ENCODE measurements around the gene BOK. TPM values are rescaled to one million over a fixed set of nuclear protein-coding genes. Genes with fewer than 3 reads are reported as not detected.
A peak's percentile ranks its signal among the peaks of the same experiment; 100 is the strongest.

The BOK gene
- total and polyA plus RNA-seq, 2 donors (not counting 3 experiments of a cell fraction or from before 2014, with no cell fraction given): 76.0 to 95.5 TPM

- dilution Hi-C loops (cut with MboI; ENCODE audit: extremely low pct_ligation_motif_present, low sequenced_read_pairs): no loop called here
- Histone ChIP-seq H2AFZ (ENCODE audit: low read depth, low read length) (no peak overlapping the region), H4K20me1 (replicated peaks; ENCODE audit: control insufficient read depth, extremely low read depth, insufficient read depth, low read length) (no peaks in the 10 kb centered on the region), H3K27me3 (ENCODE audit: control insufficient read depth in 2 of 2, insufficient read depth in 2 of 2, low read length in 2 of 2) (no peaks in the 10 kb centered on the region), H3K79me2 (ENCODE audit: control insufficient read depth, insufficient read depth, low read length) (peaks cover 47% of the 10 kb centered on the region), H3K4me3 (replicated peaks in 1 of 3; ENCODE audit: insufficient read depth in 1 of 3, low read depth in 1 of 3, low read length in 3 of 3) (peak overlapping the region in 2 of 3 experiments; percentile 71 to 80), H3K27ac (ENCODE audit: insufficient read depth, low read depth, low read length) (no peak overlapping the region), H3K36me3 (ENCODE audit: control insufficient read depth in 2 of 2, extremely low read depth in 1 of 2, insufficient read depth in 2 of 2, low read length in 2 of 2) (peaks cover 5 to 20% of the 10 kb centered on the region in 2 experiments), H3K9me3 (replicated peaks; ENCODE audit: control insufficient read depth, insufficient read depth, low read length) (no peaks in the 10 kb centered on the region), H3K4me1 (ENCODE audit: control insufficient read depth, extremely low read depth, insufficient read depth, low read length) (peaks cover 29% of the 10 kb centered on the region), H3K9ac (replicated peaks; ENCODE audit: extremely low read depth, insufficient read depth, low read length) (no peak overlapping the region), H3K9me1 (replicated peaks; ENCODE audit: control insufficient read depth, extremely low read depth, insufficient read depth, low read length) (no peaks in the 10 kb centered on the region), H3K4me2 (ENCODE audit: insufficient read depth, low read length) (peak overlapping the region; percentile 44)
- TF ChIP-seq FOS (IDR thresholded peaks at IDR 0.05; ENCODE audit: borderline replicate concordance, insufficient read depth, low read length) (no peak), POLR2A (IDR thresholded peaks at IDR 0.05; ENCODE audit: low read depth, low read length) (no peak), MAX (IDR thresholded peaks at IDR 0.05; ENCODE audit: insufficient read depth, insufficient read length) (no peak), EZH2 (IDR thresholded peaks at IDR 0.05; ENCODE audit: borderline replicate concordance, low read depth, low read length, severe bottlenecking) (no peak), MYC (IDR thresholded peaks at IDR 0.05; ENCODE audit: low read depth, low read length) (no peak)
- POLR2A ChIA-PET: no interaction called here
- no TSS peak for BruUV-seq (replicated peaks)
- CTCF ChIA-PET: interaction anchor here (0.8 to 3.8 kb wide), 3 partner anchors 9 to 54 kb away, joined by 3 to 15 read pairs (median 3); partner anchors contain the start of gene STK25
- FAIRE-seq: no peak
- peak; percentile 48 for DNase-seq (ENCODE audit: low read depth, low spot score)
- intact Hi-C loops (cut with micrococcal nuclease): no loop called here
Measured at GRCh38 chr2:241560883-241561474, 2.4 kb downstream of the BOK start.

- Histone ChIP-seq H3K27ac (ENCODE audit: insufficient read depth, low read depth, low read length) (no peak overlapping the region), H3K9me1 (replicated peaks; ENCODE audit: control insufficient read depth, extremely low read depth, insufficient read depth, low read length) (no peaks in the 10 kb centered on the region), H3K4me3 (replicated peaks in 1 of 3; ENCODE audit: insufficient read depth in 1 of 3, low read depth in 1 of 3, low read length in 3 of 3) (no peak overlapping the region), H3K79me2 (ENCODE audit: control insufficient read depth, insufficient read depth, low read length) (peaks cover 47% of the 10 kb centered on the region), H4K20me1 (replicated peaks; ENCODE audit: control insufficient read depth, extremely low read depth, insufficient read depth, low read length) (no peaks in the 10 kb centered on the region), H3K9ac (replicated peaks; ENCODE audit: extremely low read depth, insufficient read depth, low read length) (no peak overlapping the region), H3K36me3 (ENCODE audit: control insufficient read depth in 2 of 2, extremely low read depth in 1 of 2, insufficient read depth in 2 of 2, low read length in 2 of 2) (peaks cover 5 to 21% of the 10 kb centered on the region in 2 experiments), H2AFZ (ENCODE audit: low read depth, low read length) (no peak overlapping the region), H3K4me1 (ENCODE audit: control insufficient read depth, extremely low read depth, insufficient read depth, low read length) (peaks cover 29% of the 10 kb centered on the region), H3K4me2 (ENCODE audit: insufficient read depth, low read length) (no peak overlapping the region), H3K27me3 (ENCODE audit: control insufficient read depth in 2 of 2, insufficient read depth in 2 of 2, low read length in 2 of 2) (no peaks in the 10 kb centered on the region), H3K9me3 (replicated peaks; ENCODE audit: control insufficient read depth, insufficient read depth, low read length) (no peaks in the 10 kb centered on the region)
- intact Hi-C loops (cut with micrococcal nuclease) (no loop called here), dilution Hi-C loops (cut with MboI; ENCODE audit: extremely low pct_ligation_motif_present, low sequenced_read_pairs) (no loop called here)
- TF ChIP-seq POLR2AphosphoS5 (IDR thresholded peaks at IDR 0.05; ENCODE audit: insufficient read depth, low read depth, low read length) (no peak), EZH2 (IDR thresholded peaks at IDR 0.05; ENCODE audit: borderline replicate concordance, low read depth, low read length, severe bottlenecking) (no peak), FOS (IDR thresholded peaks at IDR 0.05; ENCODE audit: borderline replicate concordance, insufficient read depth, low read length) (peak; percentile 57), JUN (IDR thresholded peaks at IDR 0.05; ENCODE audit: borderline replicate concordance, insufficient read depth, insufficient read length, low read depth) (no peak), GATA2 (IDR thresholded peaks at IDR 0.05; ENCODE audit: insufficient read depth, insufficient read length, low read depth, low read length) (no peak), POLR2A (IDR thresholded peaks at IDR 0.05; ENCODE audit: low read depth, low read length) (no peak)
- DNase-seq (ENCODE audit: low read depth, low spot score): peak; percentile 67
- ChIA-PET CTCF (interaction anchor here (0.9 kb wide), 1 partner anchor 14 kb away, joined by 4 read pairs; no protein-coding TSS in a partner anchor), POLR2A (no interaction called here)
- peak; percentile 62 for FAIRE-seq
- BruUV-seq (replicated peaks): no TSS peak
Measured at GRCh38 chr2:241561832-241562231, 3.3 kb downstream of the BOK start.
